Right forelimb (tissue), 1 donor: ENCODE data around the gene MRPS5.
"Not testable (repeated sequence)": the region's sequence is repeated elsewhere in the genome, so short reads cannot be mapped to it uniquely, and the experiment has no call there.

Source experiments
- DNase-seq: peaks from one replicate; pipeline ENCODE4 v3.0.0-alpha.2; 2018

Gene MRPS5

GRCh38 chr2:95044601-95045000 lies 77.0 kb downstream of the MRPS5 start:
- no peak for DNase-seq

GRCh38 chr2:95043300-95044093 lies 78.1 kb downstream of the MRPS5 start:
- DNase-seq = peak; percentile 71

DNA sequence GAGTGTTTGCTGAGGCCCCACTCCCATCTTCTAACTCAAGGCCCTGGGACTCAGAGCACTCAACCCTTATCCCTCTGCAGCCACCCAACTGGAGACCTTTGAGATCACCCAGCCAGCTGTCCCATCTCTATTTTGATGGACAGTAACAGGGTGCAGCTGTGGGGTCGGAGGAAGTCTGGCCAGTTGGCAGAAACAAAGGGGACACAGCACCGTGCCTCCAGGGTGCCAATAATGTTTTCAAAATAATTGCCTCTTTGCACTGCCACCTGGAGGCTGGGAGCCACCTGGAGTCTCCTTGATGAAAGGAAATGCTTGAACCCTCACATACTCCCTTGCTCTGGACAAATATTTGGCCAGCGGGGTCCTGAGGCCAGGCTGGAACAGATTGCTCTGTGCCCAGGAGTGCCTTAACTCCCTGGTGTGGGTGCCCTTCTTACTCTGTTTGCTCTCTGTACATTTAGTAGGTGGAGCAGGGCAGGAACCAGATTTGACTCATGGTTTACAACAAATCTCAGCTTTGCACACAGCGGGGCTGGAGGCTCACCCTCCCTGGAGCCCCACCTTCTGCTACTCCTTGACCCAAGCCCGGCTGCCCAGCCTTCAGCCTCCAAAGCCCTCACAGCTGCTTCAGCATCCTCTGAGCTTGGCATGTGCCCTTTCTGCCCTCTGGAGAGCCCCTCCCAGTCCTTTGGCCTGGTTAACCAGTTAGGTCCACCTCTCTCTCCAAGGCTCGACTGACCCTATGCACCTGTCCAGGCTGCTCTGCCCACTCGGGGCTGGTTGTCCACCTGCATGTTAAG lies 78.9 kb downstream of the MRPS5 start:
- DNase-seq = no peak

- DNase-seq = no peak
These were observed 79.7 kb downstream of the MRPS5 start for GRCh38 chr2:95041824-95042442.

DNA sequence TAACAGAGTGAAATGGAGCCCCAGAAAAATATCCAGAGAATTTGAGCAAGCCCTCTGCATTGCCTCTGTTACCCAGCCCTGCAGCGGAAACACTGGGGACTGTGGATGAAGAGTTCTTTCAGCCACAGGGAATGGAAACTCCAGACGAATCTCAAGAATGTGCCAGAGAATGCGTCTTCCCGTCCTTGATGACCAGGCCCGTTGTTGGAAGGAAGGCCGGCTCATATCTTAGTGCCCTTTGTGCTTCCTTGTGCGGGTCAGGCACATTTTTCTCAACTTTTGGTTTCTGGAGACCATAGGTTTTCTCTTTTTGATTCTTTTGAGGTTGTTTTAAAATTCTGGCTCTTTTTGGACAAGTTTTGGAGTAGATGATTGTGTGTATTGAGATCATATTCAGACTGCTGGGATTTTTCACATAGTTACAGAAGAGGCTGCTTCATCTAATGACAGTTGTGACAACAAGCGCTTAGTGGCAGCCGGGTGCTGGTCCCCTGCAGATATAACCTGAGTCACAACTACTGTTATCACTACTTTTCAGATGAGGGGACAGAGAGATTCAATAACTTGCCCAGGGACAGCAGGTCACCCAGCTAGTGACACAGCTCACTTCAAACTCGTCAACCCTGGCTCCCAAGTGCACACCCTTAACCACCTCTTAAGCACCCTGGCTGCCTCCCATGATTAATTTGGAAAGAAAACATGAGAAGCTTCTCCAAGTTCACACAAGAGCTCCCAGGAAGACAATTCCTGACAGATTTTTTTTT lies 80.4 kb downstream of the MRPS5 start:
- DNase-seq = no peak

DNA sequence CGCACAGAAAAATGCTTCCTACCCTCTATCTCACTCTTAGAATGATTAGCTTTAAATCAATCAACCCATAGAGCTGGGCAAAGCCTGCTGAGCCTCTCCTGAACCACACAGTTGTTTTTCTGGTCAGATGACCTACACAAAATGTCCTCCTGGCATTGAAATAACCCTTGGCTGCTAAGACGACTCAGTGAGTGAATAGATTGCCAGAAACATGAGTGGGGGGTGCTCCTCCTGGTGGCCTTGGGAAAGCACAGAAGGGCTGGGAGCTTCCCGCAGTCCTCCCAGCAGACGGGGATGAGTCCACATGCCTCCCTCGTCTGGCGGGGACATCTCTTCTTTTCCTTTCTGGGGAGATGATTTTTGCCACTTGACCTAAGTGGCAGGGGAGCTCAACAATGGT lies 81.2 kb downstream of the MRPS5 start:
- no peak for DNase-seq

DNA sequence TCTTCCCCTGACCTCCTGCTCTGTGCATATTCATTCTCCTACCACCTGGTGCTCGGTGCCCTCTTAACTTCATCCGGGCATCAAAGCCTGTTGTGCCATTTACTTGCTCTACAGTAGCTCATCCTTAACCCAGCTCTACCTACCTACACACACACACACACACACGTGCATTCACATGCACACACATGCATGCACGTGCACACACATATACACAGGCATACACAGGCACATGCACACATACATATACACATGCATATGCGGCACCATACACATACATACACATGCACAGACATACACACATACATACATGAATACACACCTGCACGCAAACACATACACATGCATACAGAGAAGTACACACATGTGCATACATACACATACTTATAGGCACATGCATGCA lies 81.6 kb downstream of the MRPS5 start:
- no peak for DNase-seq

DNA sequence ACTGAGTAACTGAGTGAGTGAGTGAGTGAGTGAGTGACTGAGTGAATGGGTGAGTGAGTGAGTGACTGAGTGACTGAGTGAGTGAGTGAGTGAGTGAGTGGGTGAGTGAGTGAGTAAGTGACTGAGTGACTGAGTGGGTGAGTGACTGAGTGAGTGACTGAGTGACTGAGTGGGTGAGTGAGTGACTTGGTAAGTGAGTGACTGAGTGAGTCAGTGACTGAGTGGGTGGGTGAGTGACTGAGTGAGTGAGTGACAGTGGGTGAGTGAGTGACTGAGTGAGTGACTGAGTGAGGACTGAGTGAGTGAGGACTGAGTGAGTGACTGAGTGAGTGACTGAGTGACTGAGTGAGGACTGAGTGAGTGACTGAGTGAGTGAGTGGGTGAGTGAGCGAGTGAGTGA lies 82.2 kb downstream of the MRPS5 start:
- no peak for DNase-seq

DNA sequence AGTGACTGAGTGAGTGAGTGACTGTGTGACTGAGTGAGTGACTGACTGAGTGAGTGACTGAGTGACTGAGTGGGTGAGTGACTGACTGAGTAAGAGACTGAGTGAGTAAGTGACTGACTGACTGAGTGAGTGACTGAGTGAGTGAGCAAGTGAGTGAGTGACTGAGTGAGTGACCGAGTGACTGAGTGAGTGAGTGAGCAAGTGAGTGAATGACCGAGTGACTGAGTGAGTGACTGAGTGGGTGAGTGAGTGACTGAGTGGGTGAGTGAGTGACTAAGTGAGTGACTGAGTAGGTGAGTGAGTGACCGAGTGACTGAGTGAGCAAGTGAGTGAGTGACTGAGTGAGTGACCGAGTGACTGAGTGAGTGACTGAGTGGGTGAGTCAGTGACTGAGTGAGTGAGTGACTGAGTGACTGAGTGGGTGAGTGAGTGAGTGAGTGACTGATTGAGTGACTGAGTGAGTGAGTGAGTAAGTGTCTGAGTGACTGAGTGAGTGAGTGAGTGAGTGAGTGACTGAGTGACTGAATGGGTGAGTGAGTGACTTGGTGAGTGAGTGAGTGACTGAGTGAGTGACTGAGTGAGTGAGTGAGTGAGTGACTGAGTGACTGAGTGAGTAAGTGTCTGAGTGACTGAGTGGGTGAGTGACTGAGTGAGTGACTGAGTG lies 82.8 kb downstream of the MRPS5 start:
- no peak for DNase-seq

- DNase-seq = not testable (repeated sequence)
These were observed 83.6 kb downstream of the MRPS5 start for GRCh38 chr2:95037841-95038585.

GRCh38 chr2:95037384-95037839 lies 84.2 kb downstream of the MRPS5 start:
- no peak for DNase-seq

- DNase-seq = no peak
These were observed 84.8 kb downstream of the MRPS5 start for GRCh38 chr2:95036596-95037383.
